Measurements from ENCODE around the gene RCL1. TPM values are rescaled to one million over a fixed set of nuclear protein-coding genes. Genes with fewer than 3 reads are reported as not detected.

Gene RCL1
- polyA plus RNA-seq, 3 donors, result 2.2 to 3.0 (median 3.0) TPM

DNA sequence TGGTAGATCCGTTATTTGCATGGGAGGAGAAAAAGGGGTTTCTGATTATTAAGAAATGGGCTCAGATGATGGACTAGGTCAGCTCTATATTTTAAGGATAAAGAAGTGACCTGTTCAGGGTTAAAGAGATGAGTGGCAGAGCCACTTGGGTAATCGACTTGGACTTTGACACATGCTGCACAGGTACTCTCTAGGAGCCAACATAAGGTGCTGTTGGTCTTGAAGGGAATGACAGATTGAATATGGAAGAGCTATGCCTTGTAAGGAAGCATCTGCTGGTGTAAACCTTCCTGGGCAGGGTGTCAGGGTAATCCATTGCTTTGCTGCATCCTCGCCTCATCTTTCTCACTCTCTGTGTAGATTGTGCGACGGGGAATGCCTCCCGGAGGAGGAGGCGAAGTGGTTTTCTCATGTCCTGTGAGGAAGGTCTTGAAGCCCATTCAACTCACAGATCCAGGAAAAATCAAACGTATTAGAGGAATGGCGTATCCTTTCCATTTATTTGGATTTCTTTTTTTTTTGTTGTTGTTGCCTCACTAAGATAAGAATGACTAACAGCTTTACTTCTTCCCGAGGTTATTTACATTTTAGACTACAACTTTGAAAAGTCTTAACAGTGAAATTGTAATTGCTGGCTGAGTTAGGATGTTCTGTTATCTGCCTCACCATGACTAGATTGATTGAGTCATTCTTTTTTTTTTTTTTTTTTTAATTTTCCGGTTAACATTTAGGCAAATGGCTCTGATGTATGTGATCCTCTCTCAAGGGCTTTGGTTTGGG lies 41.2 kb downstream of the RCL1 start:
- peaks cover 12 to 30% of the 10 kb centered on the region in 2 donors for H3K36me3 Mint-ChIP-seq
- WGBS (ENCODE audit: insufficient coverage), result 100% methylated on average over 3 of the region's 11 CpGs
- intact Hi-C loops (cut with micrococcal nuclease), result no loop called here

DNA sequence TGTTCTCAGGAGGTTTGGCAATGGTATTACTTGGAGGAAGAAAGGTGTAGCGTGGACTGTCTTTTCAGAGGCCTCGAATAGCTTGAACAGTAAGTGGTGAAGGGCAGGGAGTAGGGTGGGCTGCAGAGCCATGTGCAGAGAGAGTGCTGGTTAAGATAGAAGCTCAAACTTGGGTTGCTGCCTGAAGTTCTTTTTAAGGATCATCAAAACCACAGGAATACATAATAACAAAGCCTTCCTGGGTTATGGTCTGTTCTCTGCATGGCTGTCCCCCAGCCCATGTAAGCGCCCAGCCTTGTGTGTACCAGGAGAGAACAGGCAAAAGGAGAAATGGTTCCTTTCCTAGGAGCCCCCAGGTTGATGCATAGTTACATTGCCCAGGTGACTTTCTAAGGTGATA lies 43.9 kb downstream of the RCL1 start:
- no peaks in the 10 kb centered on the region for H3K9me3 ChIP-seq (replicated peaks in 1 of 2; ENCODE audit: control insufficient read depth in 1 of 2, insufficient read depth in 1 of 2, low read length in 2 of 2)
- no peaks in the 10 kb centered on the region for H3K9me3 Mint-ChIP-seq
- H4K20me1 ChIP-seq (ENCODE audit: insufficient read depth, low read length), result no peaks in the 10 kb centered on the region
- no peak overlapping the region for H3K27ac ChIP-seq (ENCODE audit: low read depth in 1 of 2, low read length in 2 of 2)
- no peak overlapping the region for H3K4me3 Mint-ChIP-seq
- no peak overlapping the region for H3K4me3 ChIP-seq (replicated peaks in 1 of 3; ENCODE audit: low read depth in 2 of 3, low read length in 3 of 3)
- H2AFZ ChIP-seq (ENCODE audit: insufficient read depth, low read depth, low read length, poor library complexity, severe bottlenecking), result no peak overlapping the region
- intact Hi-C loops (cut with micrococcal nuclease), result no loop called here
- no peak overlapping the region for H3K4me2 ChIP-seq (replicated peaks; ENCODE audit: extremely low read depth, low read length, poor library complexity, severe bottlenecking)
- H3K9ac ChIP-seq (ENCODE audit: insufficient read depth, low read length, poor library complexity, severe bottlenecking), result no peak overlapping the region
- 100% methylated on average over 2 of the region's 3 CpGs for WGBS (ENCODE audit: insufficient coverage)
- peaks cover 3 to 6% of the 10 kb centered on the region in 2 donors for H3K36me3 ChIP-seq (replicated peaks in 1 of 2; ENCODE audit: control insufficient read depth in 1 of 2, insufficient read depth in 2 of 2, low read length in 2 of 2)
- H3K27me3 ChIP-seq (ENCODE audit: control insufficient read depth in 2 of 2, insufficient read depth in 2 of 2, low read length in 2 of 2), result no peaks in the 10 kb centered on the region
- peaks cover 5% of the 10 kb centered on the region for H3K4me1 Mint-ChIP-seq
- no peak overlapping the region for H3K27ac Mint-ChIP-seq
- H3K36me3 Mint-ChIP-seq, result peaks cover 16 to 39% of the 10 kb centered on the region in 2 donors
- H3K4me1 ChIP-seq (ENCODE audit: control insufficient read depth in 1 of 2, insufficient read depth in 2 of 2, low read length in 2 of 2), result no peaks in the 10 kb centered on the region
- H3K79me2 ChIP-seq (ENCODE audit: insufficient read depth, low read length), result no peaks in the 10 kb centered on the region
- TF ChIP-seq CTCF (IDR thresholded peaks at IDR 0.05), result no peak
- H3K27me3 Mint-ChIP-seq (ENCODE audit: low read depth in 3 of 3), result no peaks in the 10 kb centered on the region
- DNase-seq, result no peak

More for the DNA sequence above, 41.2 kb downstream of the RCL1 start:
- Histone ChIP-seq H4K20me1 (ENCODE audit: insufficient read depth, low read length) (no peaks in the 10 kb centered on the region), H3K4me1 (ENCODE audit: control insufficient read depth in 1 of 2, insufficient read depth in 2 of 2, low read length in 2 of 2) (no peaks in the 10 kb centered on the region), H3K27ac (ENCODE audit: low read depth in 1 of 2, low read length in 2 of 2) (no peak overlapping the region), H3K27me3 (ENCODE audit: control insufficient read depth in 2 of 2, insufficient read depth in 2 of 2, low read length in 2 of 2) (no peaks in the 10 kb centered on the region), H3K79me2 (ENCODE audit: insufficient read depth, low read length) (no peaks in the 10 kb centered on the region), H3K9me3 (replicated peaks in 1 of 2; ENCODE audit: control insufficient read depth in 1 of 2, insufficient read depth in 1 of 2, low read length in 2 of 2) (no peaks in the 10 kb centered on the region), H3K4me2 (replicated peaks; ENCODE audit: extremely low read depth, low read length, poor library complexity, severe bottlenecking) (no peak overlapping the region), H3K9ac (ENCODE audit: insufficient read depth, low read length, poor library complexity, severe bottlenecking) (no peak overlapping the region), H3K36me3 (replicated peaks in 1 of 2; ENCODE audit: control insufficient read depth in 1 of 2, insufficient read depth in 2 of 2, low read length in 2 of 2) (no peaks in the 10 kb centered on the region), H3K4me3 (replicated peaks in 1 of 3; ENCODE audit: low read depth in 2 of 3, low read length in 3 of 3) (no peak overlapping the region), H2AFZ (ENCODE audit: insufficient read depth, low read depth, low read length, poor library complexity, severe bottlenecking) (no peak overlapping the region)
- no peak for TF ChIP-seq CTCF (IDR thresholded peaks at IDR 0.05)
- peaks cover 5% of the 10 kb centered on the region for H3K4me1 Mint-ChIP-seq
- H3K27ac Mint-ChIP-seq, result peak overlapping the region in 1 of 7 donors; percentile 74
- H3K27me3 Mint-ChIP-seq (ENCODE audit: low read depth in 3 of 3), result no peaks in the 10 kb centered on the region
- H3K4me3 Mint-ChIP-seq, result no peak overlapping the region
- no peaks in the 10 kb centered on the region for H3K9me3 Mint-ChIP-seq
- DNase-seq, result no peak
